DMS153 (cell line): Measurements from ENCODE around the gene ADAT3.

Experiments
- DNase-seq: peaks from one replicate; lab custom pipeline; 2025; lab: John Stamatoyannopoulos, UW

ADAT3 gene

DNA sequence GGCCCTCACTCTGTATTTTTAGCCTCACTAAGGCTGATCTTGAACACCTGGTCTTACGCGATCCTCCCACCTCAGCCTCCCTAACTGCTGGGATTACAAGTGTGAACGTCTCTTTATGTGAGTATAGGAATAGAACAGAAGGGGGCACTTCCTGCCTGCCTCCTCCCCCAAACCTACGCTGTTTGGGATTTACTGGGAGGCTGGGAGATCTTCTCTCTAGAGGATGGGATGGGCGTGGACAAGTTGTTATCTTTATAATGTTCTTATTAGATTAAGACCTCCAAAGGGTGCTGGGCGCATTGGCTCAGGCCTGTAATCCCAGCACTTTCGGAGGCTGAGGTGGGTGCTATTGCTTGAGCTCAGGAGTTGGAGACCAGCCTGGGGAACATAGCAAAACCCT, 32.9 kb downstream of the ADAT3 start:
- no peak for DNase-seq

DNA sequence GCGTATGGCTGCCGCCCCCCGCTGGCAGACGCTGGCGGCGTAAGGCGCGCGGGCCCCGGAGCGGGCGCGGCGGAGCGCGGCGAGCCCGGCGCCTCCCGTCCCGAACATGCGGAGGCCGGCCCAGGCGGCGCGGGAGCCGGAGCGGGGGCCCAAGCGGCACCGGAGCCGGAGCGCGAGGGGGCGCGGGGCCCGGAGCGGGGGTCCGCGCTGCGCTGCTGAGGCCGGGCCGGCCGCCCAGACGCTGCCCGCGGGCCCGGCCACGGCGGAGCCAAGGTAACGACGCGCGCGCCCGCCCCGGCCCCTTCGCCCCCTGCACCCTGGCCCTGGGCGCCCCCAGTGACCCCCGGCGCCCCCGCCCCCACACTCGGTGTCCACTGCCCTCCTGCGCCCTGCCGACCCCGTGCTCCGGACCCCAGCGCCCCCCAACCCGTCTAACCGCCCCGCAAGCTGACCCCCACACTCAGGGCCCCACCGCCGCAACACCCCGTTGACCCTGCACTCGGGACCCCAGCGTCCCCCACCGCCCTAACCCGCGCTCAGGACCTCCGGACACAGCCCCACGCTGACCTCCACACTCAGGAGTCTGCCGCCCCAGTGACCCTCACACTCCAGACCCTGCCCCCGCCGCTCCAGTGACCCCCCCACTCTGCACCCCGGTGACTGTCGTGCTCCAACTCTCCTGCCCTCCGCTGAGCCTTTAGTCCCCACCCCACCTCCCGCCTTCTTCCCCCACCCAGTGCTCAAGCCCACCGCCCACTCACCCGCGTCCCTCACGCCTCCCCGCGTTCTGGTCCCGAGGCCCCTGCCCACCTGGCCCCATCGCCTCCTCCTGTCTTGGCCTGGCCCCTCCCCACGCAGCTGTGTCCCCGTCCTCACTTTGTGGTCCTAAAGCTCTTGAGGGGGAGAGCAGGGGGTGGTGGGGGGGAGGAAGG, 36.2 kb downstream of the ADAT3 start, which contains the start of gene CSNK1G2:
CSNK1G2 (plus strand) TSS at position 27 of the 932 bp plus-strand sequence. CDS start 28,601 bp downstream, outside the sequence.
- DNase-seq: no peak

DNA sequence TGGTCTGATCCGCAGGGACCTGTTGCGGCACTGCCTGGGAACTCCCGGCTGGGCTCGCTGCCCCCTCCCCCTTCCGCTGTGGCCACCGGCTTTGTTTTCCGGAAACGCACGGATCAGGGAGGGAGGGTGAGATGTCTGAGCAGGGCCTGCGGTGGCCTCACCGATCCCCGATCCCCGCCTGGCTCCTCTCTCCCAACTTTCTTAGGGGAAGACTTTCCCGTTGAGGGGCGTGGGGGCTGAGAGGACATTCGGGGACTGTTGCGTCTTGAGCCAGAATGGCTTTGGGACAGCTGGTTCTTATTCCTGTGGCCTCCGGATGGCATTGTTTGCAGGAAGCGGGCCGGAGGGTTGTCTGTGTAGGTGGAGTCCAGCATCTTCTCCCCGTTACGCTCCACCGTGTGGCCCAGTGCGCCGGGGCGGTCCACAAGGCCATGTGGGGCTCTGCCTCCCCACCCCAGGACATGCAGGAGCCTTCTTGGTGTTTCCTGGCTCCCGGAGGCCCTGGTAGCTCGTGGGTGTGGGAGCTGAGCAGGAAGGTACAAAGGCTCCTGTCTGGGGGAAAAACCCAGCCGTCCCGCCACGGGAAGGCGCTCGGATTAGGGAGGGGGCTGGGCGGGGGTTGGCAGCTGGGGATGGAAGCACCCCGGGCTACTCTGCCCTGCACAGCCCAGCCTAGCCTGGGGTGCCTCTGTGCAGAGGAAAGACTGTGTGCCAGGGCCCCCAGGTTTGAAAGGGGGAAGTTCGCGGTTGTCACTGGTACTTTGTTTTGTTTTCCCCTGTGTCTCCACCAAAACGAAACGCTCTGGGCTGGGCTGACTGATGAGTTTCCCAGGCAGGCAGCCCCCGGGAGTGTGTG, 37.1 kb downstream of the ADAT3 start:
- no peak for DNase-seq

DNA sequence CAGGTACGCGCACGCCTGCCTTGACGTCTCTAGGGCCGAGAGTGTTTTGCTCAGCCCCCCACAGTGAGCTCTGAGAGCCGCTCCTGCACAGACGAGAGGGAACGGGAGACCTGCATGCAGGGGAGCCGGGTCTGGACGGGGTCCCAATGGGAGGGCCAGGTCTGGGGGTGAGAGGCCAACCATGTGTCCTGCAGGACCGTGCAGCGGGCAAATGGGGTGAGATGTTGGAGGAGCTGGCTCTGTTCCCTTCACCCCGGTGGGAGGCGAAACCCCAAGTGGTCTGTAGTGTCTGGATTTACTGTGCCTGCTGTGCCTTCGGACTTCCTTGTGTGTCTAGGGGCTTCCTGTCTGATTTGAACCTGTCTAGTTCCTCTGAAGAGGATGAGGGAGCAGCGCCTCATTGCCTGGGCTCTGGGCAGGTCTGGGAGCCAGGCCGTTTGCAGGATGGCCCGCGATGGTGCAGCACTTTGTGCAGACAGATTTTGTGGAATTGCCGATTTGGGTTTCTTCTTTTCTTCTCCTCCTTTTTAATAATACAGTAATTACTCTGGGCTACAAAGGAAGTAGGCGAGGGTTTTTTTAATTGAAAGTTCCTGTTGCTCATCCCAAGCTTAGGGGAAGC, 37.8 kb downstream of the ADAT3 start:
- DNase-seq: no peak

DNA sequence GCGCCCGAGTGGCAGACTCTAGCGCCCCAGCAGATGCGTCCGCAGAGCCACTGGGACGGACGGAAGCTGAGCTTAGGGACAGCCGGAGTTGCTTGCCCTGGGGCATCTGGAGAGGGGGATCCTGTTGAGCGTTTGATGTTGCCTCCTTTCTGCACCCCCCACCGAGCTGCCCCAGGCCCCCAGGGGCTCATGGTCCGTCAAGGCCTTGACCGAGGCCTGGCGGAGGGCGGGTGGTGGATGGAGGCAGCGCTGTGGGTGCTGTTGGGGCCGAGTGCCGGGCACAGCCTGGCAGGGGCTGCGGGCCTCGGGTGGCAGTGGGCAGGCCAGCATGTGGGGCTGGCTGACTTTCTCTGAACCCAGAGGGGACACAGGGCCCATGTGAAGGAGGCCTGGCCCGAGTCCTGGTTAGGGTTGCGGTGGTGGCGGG, 38.5 kb downstream of the ADAT3 start:
- DNase-seq: no peak

DNA sequence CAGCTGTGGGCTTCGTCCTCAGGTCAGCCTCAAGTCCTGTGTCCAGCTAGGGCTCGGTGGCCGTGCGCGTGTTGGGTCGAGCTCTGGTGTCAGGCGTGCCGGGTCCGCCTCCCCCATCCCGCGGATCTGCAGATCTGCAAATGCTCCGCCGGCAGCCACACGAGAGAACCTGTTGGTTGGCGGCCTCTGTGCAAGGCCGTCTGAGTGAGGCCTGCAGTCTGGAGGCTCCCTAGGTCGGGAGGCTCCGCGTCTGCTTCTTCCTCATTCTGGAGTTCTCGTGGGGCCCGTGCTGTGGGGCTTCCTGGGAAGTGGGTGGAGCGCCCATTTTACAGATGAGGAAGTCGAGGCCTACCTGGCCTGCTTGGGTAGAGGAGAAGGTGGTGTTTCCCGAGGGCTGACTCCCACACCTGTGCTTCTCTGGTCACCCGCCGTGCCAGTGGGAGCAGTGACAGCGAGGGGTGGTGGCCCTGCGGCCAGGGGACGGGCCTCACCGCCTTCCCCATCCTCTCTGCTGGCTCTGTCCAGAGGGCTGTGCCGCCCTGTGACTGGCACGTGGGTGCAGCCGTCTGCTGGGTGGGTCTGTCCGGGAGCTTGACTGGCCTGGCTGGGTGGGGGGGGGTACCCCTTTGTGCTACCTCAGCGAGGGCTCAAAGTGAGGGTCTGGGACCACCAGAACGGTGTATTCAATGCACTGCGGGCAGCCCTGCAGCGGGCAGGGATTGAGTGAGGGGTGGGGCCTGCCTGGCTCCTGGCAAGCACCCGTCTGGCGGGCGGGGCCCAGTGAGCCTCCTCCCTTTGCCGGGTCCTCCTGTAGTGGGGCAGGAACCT, 39.1 kb downstream of the ADAT3 start:
- no peak for DNase-seq

DNA sequence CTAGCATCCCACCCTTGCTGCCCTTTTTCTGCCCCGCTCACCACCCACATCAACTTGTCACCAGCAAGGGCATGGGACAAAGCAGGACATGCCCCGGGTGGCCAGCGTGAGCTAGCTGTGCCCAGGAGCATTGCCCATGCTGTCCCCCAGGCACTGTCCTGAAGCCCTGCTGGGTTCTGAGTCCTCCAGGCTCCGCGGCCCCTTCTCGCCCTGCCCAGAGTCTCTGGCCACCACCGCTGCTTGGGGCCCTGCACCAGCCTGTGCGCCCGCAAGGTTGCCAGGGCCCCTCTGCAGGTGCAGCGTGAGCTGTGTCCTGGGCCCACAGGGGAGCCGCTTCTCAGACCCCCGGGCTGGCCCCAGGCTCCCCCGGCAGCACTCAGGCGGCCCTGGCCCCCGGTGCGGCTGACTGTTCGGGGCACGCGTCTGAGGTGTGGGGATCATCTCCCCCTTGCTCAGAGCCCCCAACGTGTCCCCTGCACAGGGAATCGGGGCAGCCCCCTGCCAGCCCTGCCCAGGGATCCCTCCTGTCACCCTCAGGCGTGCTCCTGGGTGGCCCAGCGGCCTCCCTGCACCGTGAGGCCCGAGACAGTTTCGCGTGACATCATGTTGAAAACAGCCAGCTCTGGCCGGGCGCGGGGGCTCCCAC, 39.8 kb downstream of the ADAT3 start:
- no peak for DNase-seq

DNA sequence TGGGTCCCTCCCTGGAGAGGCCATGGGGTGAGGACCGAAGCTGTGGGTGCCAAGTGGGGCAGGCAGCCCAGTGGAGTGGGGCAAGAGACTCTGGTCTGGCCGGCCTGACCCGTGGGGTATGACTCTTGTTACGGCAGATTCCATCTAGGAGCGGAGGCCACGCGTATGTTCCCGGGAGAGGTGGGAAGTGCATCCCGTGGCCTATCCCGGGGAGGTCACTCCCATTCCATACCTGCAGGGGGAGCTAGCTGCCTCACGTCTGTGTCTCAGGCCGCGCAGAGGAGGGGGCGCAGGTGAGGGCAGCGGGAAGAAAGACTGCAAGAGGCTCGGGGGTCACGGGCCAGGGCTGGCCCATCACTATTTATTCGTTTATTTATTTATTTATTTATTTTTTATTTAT, 40.7 kb downstream of the ADAT3 start:
- DNase-seq: no peak

DNA sequence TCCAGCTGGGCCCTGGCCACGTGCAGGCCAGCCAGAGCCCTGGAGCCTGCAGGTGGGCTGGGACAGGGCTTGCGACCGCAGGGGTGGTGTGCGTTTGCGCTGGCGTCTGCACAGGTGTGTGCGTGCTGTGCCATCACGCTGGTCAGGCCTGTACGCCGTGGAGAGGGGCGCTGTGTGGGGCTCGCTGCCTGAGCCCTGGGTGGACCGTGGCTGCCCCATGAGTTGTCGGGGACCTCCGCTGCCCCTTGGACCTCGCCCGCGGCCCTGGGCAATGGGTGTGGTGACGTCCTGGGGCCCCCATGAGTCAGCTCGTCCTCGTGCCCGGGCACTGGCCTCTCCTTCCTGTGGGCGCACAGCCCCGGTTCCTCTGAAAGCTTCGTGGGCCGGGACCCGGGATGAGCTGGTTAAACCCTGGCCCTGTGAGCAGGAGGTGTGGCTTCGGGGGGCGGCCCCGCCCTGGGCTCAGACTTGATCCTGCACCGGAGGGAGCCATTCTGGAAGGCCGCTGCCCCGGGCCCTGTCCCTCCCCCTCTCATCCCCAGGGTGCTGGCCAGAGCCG, 42.5 kb downstream of the ADAT3 start:
- DNase-seq: no peak

DNA sequence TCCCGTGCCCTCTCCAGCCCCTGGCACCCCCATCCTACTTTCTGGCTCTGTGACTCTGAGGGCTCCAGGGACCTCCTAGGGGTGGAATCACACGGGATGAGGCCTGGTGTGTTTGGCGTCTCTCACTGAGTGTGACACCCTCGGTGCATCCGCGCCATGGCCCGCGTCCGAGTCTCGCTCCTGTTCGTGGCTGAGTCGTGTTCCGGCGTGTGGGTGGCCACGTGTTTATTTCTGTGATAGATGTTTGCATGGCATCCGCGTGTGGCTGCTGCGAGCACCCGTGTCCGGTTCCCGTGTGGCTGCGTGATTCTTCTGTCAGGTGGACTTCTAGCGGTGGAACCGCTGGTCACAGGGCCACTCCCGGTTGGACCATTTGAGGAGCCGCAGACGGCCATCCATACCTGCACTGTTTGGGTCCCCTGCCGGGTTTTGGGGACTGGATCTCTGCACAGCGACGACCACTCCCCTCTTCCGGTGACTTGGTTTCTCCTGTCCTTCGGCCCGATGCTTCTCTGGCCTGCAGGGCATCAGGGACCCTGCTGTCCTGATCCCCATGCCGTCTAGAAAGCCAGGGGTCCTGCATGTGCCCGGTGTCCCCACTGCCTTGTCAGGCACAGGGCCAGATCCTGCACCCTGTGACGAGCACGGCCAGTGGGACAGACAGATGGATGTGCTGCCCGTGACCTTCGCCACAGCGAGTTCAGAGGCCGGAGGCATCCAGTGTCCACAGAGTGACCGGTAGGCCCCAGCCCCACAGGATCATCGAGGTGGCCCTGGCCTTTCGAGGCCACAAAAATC, 44.3 kb downstream of the ADAT3 start:
- no peak for DNase-seq

DNA sequence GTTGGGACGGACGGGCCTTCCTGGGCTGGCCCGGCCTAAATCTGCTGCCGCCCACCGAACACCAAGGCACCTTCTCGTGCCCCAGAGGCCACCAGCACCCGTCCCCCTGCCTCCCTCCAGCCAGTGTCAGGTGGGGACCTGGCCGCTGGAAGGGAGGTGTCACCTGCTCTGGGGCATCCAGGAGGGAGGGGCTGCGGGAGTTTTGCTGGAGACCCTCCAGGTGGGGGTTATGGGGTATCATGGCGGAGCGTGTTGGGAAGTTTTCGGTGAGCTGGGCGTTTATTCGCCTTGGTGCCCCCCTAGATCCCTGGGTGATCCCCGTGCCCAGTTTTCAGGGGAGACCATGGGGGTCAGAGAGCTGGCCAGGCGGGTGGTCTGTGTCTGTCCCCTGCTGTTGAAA, 45.4 kb downstream of the ADAT3 start:
- no peak for DNase-seq

DNA sequence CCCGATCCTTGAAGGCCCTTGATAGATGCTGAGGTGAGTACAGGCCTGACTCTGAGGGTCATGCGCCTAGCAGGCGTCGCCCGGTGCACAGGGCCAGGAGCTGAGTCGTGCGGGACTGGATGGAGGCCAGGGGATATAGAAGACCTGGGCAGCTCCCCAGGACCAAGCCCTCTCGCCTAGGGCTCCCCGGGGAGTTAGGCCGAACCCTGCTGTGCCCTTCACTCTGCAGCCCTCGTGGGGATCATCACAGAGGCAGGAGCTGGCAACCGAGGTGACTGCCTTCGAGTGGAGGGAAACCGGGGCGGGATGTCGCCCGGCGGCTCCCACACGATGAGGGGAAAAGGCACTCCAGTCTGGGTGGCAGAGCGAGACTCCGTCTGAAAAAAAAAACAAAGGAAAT, 47.4 kb downstream of the ADAT3 start:
- DNase-seq: no peak

DNA sequence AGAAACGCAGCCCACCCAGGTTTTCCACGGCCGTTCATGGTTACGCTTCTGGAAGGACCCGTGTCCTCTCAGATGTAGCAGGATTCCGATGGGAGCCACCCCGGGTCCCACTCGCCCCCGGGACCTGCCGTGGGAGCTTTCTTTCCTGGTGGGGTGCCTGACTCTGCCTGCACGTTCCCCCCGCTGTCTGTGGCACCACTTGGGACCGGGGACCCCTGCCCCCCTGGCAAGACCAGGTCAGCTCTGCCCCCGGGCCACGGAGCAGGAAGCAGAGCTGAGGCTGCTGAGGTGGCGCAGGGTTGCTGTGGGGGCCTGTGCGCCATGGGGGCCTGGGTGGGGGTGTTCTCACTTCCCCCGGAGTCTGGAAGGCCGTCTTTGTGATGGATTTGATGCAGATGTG, 47.8 kb downstream of the ADAT3 start:
- DNase-seq: no peak

DNA sequence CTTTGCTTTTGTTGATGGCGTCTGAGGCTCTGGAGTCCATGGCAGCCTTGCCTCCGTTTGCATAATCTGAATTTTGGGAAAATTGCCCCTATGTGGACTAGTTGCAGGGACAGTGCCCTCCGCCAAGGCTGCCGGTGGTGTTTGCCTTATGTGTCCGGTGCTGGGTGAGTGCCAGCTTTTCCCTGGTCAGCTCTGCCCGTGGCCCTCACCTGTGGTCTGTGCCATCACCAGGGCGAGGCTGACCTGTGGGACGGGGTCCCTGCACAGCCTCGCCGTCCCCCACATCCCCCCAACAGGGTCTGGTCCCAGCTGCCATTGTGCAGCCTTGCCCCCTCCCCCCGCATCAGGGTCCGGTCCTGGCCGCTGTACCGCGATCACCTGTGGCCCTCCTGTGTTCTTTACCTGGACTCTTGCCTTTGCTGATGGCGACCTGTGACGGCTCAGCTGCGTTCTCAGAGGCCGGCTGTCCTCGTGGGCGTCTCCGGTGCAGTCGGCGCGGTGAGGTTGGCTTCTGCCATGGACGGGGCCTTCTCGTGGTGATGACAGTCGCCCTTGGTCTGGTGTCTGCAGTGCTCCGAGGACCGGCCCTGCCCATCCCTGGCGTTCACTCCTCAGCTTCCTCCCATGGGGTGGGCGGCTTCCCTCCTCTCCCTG, 48.4 kb downstream of the ADAT3 start:
- DNase-seq: no peak

DNA sequence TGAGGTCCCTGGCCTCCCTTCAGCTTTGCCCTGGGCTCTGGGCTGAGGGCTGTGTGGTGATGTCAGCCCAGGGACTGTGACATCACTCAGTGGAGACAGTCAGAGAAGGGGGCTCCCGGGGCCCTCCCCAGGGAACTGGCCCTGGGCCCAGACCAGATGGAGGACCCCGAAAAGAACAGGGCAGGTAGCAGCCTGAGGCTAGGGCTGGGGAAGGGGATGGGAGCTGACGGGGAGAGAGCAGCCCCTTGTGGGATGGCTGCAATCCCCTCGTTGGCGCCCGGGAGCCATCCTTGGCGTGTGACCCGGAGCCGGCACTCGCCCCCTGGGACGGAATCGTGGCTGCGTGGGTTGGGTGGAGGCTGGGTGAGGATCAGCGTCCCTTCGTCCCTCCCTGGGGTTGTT, 49.3 kb downstream of the ADAT3 start:
- DNase-seq: no peak

DNA sequence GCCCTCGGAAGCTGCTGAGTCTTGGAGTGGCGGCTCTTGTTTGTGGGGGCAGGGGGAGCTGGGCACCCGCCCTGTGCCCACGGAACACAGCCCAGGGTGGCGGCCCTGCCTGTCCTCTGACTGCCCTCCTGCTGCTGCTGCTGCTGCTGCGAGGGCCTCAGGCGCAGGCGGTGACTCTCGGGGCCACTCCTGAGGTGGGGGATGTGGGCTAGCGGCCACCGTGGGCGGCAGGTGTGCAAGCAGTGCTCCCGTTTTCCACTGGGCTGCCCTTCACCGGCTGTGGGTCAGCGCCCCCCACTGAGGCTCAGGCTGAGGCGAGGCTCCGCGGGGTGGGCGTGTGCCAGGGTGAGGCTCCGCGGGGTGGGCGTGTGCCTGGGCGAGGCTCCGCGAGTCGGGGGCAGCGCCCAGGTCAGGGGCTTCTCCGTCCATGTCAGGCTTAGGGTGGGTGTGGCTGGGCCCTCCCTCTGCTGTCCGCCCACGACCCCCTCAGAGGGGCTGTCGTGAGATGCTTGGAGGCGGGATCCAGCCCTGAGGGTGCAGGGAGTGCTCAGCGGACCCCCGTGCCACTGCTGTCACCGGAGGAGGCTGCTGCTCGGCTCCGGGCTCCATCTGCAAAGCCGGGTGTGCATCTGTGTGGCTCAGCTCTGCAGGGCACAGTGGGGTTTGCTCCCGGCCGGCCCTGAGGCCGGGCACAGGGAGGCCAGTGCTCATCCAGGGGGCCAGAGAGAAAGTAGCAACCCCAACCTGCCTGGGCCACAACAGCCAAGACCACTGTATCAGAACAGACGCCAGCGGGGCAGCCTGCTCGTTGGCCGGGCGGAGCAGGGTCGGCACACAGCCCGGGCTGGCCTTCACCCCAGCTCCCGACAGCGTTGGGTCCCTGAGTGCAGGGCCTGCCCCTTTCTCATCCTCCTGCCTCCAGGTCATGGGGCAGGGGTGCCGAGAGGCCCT, 50.2 kb downstream of the ADAT3 start:
- DNase-seq: no peak

DNA sequence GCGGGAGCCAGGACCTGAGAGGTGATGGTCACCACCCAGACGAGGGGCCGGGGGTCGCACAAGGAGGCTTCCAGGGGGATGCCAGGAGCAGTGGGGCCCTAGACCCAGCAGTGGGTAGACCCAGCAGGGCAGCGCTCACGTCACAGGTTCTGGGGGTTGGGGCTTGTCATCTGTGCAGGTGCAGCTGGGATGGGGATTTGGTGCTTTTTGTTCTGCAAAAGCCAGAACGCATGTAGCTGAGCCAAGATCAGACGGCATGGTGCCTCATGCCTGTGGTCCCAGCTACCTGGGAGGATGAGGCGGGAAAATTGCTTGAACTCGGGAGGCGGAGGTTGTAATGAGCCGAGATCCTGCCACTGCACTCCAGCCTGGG, 50.9 kb downstream of the ADAT3 start:
- DNase-seq: no peak

DNA sequence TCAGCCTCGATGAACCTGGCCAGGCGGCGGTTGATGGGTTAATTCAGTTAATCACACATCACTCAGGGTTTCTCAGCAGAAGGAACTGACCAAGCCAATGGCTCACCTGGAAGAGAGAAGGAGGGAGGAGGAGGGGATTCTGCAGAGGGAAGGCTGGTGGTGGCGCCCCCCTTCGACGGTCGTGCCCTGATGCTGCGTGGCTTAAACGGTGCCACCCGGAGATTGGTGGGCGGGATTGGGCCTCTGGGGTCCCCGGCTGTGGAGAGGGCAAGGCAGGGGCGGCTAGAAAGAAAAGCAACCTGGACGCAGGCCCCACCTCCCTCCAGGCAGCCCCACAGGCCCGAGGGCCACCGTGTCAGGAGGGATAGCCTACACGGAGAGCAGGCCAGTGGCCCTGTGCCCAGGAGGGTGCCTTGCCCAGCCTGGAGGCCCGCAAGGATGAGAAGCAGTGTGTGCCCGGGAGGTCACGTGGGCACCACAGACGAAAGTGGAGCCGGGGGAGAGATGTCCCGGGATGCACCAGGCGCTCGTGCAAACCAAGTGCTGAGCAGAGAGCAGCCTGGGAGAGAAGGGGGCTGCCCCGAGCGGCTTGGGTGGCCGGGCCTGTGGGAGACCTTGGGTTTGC, 51.8 kb downstream of the ADAT3 start:
- DNase-seq: no peak
